ENCODE results near the gene PHF21B. TPM values are rescaled to one million over a fixed set of nuclear protein-coding genes. Genes with fewer than 3 reads are reported as not detected.
"Not testable (repeated sequence)": the region's sequence is repeated elsewhere in the genome, so short reads cannot be mapped to it uniquely, and the experiment has no call there.

Gene PHF21B
- not detected in 2 replicates for total RNA-seq

DNA sequence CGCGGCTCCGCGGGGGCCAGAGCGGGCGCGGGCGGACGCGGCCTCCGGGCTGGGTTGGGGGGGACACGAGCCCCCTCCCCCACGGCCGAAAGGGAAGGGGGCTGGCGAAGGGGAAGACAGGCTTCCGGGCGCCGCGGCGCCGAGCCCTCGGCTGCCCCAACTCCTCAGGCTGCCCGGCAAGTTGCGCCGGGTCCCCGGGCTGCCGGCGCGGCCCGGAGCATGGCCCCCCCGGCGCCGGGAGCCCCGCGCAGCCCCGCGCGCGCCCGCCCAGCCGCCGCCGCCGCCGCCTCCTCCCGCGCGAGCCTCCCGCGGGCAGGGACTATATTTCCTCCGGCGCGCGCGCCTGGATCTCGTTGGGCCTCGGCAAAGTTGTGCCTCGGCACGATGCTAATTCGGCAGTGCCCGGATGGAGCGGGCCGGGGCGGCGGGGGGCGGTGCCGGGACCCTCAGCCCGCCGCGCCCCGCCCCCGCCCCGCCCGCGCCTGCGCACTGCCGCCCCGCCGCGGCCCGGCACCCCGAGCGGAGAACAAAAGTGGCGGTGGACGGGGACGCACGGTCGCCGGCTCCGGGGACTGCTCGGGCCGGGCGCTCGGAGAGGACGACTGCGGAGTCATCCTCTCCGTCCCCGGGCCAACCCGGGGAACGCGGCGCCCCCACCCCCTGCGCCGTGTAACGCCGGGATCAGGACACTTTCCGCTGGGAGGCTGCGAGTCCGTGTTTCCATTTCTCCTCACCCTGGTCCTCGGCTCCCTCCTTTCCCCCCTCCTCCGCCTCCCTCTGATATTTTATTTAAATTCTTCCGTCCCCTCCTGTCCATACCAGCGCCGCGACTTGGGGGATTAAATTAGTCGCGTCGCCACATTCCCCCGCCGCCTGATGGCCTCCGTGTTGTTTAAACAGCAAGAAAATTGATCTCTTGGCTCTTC is at the start of gene PHF21B:
Gene PHF21B (minus strand): TSS at position 400 of the 926 bp plus-strand sequence. CDS start 456 bp downstream, outside the sequence.
- DNase-seq (ENCODE audit: low read depth in 2 of 2) = peak; percentile 7 to 44

DNA sequence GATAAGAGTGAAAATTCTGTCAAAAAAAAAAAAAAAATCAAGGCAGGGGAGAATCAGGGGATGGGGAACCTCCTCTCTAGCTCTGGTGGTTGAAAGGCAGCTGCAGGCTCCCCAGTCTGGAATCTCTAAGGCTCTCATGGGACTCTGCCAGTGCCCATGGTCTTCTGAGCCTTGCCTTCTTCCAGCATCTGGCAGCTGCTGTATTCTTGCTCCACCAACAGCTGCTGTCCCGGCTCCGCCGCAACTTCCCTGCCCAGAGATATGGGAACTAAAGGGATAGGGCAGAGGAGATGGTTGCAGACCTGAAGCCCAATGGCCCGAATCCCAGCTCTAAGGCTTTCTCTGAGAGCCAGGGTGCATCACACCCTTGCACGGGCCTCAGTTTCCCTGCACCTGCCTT is 49.5 kb upstream of the PHF21B start:
- DNase-seq (ENCODE audit: low read depth in 2 of 2) = no peak

DNA sequence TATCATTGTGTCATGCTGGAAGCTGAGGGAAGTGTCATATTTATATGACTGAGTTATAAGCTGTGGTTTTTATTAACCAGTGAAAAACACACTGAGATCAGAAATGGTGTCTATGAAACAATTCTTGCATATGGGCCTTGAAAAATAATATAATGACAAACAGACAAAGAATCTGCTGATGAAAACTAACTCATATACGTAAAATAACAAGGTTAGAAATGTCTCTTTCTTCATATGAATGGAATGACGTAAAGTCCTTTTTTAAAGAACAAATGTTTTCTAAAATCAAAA is 48.8 kb upstream of the PHF21B start:
- DNase-seq (ENCODE audit: low read depth in 2 of 2) = no peak

DNA sequence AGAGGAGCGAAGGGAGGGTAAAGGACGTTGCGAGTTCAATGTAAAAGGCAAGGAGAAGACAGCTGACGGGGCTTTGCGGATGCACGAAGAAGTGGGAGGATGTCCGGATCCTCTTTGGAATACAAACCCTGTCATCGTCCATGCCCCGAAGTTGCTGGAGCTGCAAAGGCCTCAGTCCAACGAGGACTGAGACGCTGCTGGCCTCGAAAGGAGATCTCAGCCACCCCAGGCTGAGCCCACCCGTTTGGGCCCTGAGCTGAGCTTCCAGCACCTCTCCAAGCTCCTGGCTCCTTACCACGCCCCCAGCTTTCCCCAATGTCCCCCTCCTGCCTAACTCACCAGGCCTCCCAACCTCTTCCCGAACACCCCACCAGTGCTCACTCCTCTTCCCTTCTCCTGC is 46.1 kb upstream of the PHF21B start:
- no peak for DNase-seq (ENCODE audit: low read depth in 2 of 2)

DNA sequence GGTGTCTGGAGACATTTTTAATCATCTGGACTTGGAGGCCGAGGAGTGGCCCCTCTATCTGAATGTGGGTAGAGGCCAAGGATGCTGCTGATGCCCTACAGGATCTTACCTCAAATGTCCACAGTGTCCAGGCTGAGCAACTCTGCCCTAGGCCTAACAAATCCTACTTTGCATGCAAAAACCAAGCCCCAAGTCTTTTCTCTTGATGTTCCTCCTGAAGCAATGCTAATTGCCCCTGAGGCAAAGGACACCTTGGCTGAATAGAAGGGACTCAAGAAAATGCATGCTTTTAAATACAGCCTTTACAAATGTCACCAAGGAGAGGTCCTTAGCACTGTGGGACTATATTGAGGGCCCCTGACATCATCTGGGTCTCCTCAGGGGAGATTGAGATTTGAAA is 43.8 kb upstream of the PHF21B start:
- no peak for DNase-seq (ENCODE audit: low read depth in 2 of 2)

DNA sequence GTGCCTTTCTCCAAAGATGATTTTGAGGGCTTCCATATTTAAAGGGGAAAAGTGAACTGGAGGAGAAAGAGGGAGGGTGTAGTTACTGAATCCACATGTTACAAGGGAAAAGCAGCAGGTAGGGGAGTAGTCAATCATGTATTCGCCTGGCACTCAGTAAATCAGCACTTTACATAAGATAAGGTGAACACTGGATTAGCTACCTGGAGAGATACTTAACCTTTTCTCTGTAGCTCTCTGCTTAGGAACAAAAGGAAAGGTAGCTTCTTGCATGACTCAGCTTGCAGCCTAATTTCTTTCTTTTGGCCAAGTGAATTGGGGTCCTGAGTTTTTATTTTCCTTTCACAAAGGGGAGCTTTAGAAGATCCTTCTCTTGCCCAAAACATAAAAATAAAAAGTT is 43.3 kb upstream of the PHF21B start:
- DNase-seq (ENCODE audit: low read depth in 2 of 2) = no peak

DNA sequence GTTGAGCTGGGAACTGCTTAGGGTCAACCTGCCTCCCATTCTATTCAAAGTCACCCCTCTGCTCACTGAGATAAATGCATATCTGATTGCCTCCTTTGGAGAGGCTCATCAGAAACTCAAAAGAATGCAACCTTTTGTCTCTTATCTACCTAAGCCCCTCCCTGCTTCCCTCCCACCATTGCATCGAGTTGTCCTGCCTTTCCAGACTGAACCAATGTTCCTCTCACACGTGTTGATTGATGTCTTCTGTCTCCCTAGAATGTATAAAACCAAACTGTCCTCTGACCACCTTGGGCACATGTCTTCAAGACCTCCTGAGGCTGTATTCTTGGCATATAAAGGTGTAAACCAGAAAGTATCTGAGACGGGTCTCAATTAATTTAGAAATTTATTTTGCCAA is 42.9 kb upstream of the PHF21B start:
- DNase-seq (ENCODE audit: low read depth in 2 of 2) = not testable (repeated sequence)

DNA sequence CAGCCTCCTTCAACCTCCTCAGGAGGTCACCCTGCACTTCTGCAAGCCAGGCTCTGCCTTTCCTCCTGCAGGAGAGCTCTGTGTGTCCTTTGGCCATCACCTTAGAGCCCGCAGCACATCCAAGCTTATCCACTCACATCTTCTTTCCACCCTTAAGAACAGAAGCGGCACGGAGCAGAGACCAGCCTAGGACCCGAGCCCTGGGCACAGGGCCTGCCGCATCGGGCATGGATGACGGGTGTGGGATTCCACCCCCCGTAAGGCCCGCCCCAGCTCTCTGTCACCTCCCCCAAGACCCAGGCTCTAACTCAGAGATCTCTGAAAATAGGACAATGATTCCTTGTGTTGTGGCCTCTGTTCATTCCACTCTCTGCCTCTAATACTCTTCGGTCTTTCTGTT is 42.1 kb upstream of the PHF21B start:
- no peak for DNase-seq (ENCODE audit: low read depth in 2 of 2)

DNA sequence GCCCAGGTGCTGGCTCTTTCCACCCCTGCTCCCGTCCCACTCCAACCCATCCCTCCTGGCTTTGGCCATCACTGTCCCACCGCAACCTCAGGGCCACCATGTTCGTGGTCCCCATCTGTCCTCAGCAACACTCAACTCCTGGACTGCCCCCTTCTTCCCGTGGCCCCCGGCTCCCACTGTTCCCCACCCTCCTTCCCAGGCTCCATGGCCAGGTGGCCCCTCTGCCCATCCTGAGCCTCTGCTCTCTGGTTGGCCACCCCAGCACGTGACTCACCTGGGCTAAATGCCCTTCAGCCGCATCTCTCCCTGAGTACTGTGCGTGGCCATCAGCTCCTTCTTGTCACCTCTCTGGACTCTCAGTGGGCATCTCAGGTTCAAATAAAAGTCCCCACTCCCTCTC is 41.6 kb upstream of the PHF21B start:
- DNase-seq (ENCODE audit: low read depth in 2 of 2) = no peak

DNA sequence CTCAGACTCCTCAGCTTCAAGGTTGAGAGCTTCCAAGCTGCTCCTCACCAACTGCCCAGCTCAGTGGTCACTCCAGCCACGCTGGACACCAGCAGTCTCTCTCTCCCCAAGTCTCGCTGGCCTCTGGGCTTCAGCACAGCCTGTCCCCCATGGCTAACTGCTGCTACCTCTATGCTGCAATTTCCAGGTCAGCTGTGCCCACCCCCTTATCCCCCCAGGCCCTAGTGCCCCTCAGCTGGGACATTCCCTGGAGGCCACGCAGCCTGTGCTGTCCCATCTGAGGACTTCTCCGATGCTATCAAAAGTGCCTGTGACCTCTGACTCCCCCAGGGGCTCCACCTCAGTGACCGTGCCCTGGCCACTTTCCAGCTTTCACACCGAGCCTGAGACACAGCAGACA is 37.5 kb upstream of the PHF21B start:
- no peak for DNase-seq (ENCODE audit: low read depth in 2 of 2)

DNA sequence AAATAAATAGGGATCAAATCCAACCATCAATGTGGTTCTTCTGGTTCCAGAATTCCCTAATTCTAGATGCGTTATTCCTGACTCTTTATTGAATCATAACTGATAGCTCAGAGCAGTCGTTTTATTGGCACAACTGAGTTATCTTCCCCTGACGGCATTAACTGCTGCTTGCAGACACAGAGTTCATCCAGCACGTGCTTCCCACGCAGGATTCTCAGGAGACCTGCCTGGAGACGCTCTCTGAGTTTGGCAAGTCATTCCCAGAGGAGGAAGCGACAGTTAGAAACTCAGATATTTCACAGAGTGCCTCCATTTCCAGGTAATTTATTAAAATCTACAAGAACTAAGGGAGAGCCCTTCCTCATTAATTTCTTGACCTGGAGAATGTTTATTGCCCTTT is 35.4 kb upstream of the PHF21B start:
- DNase-seq (ENCODE audit: low read depth in 2 of 2) = no peak

DNA sequence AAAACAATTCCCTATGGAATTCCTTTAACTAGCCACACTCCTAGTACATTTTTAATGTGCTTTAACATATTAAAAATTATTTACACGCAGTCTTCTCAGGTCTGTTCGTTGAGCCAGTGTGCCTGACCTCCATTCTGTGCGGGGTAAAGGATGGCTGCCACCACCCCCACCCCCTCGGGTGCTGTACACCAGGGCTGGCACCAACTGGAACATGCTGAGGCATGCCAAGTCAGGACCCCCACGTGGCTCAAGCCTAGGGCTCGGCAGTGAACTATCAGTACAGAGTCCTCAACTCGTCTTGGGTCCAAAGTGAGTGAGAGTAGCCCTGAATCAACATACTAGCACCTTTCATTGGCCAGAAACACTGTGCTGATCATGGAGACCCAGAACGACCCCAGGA is 32.5 kb upstream of the PHF21B start:
- no peak for DNase-seq (ENCODE audit: low read depth in 2 of 2)

DNA sequence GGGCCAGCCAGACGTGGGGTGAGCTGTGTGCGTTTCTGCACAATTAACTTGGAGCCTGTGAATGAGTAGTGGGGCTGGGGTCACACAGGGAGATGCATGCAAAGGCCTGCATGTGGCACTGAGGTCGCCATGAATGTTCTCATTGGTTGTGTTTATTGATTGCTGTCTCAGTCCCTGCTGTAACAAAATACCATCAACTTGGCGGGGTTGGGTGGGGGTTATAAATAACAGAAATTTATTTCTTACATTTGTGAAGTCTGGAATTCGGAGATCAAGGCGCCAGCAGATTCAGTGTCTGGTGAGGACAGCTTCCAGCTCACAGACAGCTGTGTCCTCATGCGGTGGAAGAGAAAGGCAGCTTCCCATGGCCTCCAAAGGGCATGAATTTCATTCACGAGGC is 29.3 kb upstream of the PHF21B start:
- DNase-seq (ENCODE audit: low read depth in 2 of 2) = no peak

DNA sequence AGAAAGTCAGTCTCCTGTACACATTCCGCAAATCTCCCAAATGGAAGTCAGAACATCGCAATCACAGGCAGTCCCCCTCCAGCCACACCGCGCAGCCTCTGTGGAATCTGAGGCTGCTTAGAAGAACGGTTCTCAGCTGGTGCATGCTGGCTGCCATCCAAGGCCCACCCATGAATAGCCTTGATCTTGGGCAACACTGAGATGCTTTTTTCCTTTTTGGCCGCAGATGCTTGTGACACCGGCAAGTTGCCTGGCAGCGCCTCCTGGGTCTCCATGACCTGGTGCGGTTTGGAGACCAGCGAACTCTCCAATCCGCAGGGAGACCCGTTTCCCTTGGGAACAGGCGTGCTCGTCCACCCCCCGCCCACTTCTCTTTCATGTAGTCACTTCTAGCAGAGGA is 26.3 kb upstream of the PHF21B start:
- DNase-seq (ENCODE audit: low read depth in 2 of 2) = no peak

DNA sequence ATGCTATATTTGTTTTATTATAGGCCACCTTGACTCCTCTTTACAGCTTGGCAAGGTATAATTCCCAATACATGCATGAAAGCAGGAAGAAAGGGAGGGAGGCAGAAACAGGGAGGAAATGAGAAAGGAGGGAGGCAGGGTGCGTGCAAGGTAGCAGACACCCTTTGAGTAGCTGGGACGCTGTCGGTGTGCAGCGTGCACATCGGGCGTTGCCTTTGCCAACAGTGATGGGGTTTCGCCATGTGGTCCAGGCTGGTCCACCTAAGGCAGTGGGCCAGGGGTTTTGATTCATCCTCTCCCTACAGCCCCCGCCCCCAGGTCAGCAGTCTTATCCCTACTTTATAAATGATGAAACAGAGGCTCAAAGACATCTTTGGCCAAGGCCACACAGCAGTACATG is 25.0 kb upstream of the PHF21B start:
- no peak for DNase-seq (ENCODE audit: low read depth in 2 of 2)

DNA sequence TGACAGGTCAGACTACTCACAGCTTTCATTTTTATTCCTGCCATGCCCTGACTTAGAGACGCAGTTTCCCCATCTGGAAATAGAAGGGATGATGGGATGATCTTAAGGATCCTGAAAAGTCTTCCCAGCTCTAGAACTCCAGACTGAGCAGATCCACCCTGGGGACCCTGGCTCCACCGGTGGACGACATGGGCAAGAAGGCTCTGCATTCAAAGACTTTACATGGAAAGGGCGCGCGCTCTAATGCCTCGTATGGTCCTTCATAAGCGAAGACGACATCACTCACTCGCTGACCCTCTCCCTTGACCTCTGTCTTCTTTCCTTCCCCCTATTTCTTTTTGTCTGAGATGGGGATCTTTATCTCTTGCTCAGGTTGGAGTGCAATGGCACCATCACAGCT is 24.4 kb upstream of the PHF21B start:
- no peak for DNase-seq (ENCODE audit: low read depth in 2 of 2)

DNA sequence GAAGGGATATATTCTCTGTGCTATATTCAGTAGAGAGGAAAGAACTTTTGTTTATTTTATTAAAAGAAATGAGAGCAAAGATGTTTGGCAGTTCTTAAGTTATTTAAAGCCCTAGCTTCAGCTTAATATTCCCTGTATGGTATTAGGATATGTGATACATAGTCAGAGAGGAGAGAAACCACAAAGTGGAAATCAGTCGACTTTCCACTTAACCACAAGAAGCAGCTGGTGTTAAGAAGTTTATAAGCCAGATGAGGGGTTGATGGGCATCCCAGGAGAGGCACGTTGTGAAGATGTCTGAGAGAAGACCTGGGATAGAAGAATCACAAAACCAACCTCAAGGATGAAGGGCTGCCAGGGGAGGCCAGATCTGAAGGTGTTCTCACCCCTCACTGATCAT is 23.3 kb upstream of the PHF21B start:
- no peak for DNase-seq (ENCODE audit: low read depth in 2 of 2)

DNA sequence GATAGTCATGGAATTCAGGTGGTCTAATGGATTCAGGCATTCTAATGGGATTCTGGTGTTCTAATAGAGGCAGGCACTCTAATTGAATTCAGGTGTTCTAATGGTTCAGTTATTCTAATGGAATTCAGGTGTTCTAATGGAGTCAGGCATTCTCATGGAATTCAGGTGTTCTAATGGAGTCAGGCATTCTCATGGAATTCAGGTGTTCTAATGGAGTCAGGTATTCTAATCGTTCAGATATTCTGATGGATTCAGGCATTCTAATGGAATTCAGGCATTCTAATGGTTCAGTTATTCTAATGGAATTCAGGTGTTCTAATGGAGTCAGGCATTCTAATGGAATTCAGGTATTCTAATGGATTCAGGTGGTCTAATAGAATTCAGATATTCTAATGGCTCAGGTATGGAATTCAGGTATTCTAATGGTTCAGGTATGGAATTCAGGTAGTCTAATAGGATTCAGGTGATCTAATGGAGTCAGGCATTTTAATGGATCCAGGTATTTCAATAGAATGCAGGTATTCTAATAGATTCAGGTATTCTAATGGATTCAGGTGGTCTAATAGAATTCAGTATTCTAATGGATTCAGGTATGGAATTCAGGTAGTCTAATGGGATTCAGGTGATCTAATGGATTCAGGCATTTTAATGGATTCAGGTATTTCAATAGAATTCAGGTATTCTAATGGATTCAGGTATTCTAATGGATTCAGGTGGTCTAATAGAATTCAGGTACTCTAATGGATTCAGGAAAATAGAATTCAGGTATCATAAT is 22.0 kb upstream of the PHF21B start:
- no peak for DNase-seq (ENCODE audit: low read depth in 2 of 2)

DNA sequence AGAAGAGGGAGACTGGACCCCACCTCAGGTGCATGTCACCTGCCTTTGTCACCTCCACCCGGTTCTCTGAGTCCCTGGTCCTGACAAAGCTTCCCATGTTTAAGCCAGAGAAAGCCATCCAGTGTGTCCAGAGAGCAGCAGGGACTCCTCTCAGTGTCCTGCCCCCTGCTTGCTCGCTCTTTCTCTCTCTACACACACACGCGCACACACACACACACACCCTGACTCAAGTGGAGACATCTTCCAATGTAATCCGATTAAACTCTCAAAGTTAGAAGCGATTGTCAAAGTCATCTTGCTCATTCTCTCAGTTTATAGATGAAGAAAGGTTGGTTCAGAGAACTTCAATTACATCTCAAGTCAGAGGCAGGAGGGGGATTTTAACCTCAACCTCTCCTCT is 19.7 kb upstream of the PHF21B start:
- DNase-seq (ENCODE audit: low read depth in 2 of 2) = no peak

DNA sequence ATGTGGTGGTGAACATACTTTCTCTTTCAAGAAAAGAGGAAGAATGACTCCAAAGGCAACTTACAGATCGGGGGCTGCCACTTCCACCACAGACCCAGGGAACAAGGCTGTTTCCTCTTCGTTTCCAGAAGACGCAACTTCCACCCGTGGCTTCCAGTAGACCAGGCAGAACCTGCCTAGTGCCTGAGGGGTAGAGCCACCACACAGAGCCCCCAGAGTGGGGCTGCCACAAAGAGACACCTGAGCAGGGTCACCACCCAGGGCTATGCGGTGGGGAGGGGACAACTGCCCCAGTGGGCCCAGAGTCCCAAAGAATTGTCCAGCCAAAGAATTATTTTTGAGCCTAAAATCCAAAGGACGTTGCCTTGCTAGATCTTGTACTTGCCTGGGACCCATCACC is 16.7 kb upstream of the PHF21B start:
- no peak for DNase-seq (ENCODE audit: low read depth in 2 of 2)

DNA sequence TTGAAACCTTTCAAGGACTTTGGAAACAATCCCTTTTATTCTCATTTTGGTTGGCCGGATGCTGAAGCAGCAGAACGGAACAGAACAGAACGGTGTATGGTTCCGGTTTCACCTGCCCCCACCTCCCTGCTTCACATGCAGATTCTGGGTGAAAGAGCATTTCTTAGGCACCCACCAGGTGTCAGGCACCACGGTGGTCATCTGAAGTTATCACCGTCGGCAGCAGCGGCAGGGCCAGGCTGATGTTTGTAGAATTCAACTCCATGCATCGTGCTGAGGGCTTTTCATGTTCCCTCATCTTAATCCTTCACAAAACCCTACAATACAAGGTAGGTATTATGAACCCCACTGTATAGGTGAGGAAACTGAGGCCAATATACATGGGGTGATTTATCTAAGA is 13.6 kb upstream of the PHF21B start:
- DNase-seq (ENCODE audit: low read depth in 2 of 2) = no peak

DNA sequence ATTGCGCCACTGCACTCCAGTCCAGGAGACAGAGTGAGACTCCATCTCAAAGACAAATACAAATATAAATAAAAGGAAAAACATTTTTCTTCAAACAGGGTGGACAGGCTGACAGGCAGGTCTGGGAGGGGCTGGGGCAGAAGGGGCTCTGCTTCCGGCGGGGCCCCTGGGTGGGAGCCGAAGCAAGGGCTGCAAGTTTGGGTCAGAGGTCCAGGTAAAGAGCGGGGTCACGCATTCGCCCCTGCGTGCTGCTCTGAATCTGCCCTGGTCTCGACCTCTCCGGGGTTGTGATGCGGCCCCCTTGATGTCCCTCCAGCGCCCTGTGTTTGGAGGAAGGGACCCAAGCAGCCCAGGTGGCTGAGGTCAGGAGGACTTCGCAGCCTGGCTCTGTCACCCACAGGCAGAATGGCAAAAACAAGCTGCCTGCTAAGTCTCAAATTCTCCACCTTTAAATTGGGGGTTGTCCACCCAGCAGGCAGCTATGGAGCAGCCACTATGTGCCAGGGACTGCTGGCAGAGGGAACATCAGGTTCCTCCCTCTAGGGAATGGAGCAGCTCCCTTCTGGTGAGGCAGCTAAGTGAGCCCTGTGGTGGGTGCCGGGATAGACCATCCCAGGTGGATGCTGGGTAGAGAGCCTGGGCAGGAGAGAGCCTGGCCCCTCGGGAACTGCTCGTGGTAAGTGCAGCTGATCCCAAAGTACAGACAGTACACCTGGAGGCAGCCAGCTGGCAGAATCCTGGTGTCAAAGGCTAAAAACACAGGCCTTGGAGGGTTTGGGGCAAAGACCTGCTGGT is 10.3 kb upstream of the PHF21B start:
- no peak for DNase-seq (ENCODE audit: low read depth in 2 of 2)

Measured in lung microvascular endothelial cell (primary cell).